ENCODE results near the gene TSHZ2.

Gene TSHZ2

DNA sequence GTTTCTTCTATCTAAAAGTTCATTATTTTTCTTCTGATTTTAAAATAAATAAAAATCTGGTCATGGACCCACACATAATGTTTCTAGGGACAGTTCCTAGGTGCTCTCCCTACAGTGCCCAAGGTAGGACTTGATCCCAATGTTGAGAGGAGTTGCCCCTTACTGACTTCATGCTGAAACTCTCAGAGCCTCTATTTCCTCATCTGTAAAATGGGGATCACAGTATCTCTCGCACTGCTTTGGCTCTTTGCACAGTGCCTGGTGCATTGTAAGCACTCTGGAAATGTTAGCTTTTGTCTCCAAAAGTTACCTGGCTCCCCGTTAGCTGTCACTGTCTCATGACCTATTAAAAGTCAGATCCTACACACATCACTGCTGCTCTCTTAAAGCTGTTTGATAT lies 205.5 kb downstream of the TSHZ2 start:
- H3K4me1 ChIP-seq (ENCODE audit: insufficient read depth, low read length, severe bottlenecking) = no peaks in the 10 kb centered on the region
- H3K4me2 ChIP-seq (ENCODE audit: low read length) = no peak overlapping the region
- H3K36me3 ChIP-seq (ENCODE audit: insufficient read depth, low read length) = no peaks in the 10 kb centered on the region
- no peaks in the 10 kb centered on the region for H3K9me2 ChIP-seq (ENCODE audit: low read depth, low read length)
- TF ChIP-seq, protein P1, sequence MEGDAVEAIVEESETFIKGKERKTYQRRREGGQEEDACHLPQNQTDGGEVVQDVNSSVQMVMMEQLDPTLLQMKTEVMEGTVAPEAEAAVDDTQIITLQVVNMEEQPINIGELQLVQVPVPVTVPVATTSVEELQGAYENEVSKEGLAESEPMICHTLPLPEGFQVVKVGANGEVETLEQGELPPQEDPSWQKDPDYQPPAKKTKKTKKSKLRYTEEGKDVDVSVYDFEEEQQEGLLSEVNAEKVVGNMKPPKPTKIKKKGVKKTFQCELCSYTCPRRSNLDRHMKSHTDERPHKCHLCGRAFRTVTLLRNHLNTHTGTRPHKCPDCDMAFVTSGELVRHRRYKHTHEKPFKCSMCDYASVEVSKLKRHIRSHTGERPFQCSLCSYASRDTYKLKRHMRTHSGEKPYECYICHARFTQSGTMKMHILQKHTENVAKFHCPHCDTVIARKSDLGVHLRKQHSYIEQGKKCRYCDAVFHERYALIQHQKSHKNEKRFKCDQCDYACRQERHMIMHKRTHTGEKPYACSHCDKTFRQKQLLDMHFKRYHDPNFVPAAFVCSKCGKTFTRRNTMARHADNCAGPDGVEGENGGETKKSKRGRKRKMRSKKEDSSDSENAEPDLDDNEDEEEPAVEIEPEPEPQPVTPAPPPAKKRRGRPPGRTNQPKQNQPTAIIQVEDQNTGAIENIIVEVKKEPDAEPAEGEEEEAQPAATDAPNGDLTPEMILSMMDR (IDR thresholded peaks at IDR 0.05; ENCODE audit: low read length) = no peak
- TF ChIP-seq EZH2 (IDR thresholded peaks at IDR 0.05; ENCODE audit: borderline replicate concordance, low read length) = no peak
- no peaks in the 10 kb centered on the region for H4K20me1 ChIP-seq (ENCODE audit: insufficient read depth, low read length)
- no peak overlapping the region for H3K4me3 ChIP-seq (ENCODE audit: low read depth, low read length, poor library complexity, severe bottlenecking)
- no peak overlapping the region for H2AFZ ChIP-seq (ENCODE audit: low read length)
- no peak overlapping the region for H3K9ac ChIP-seq (ENCODE audit: low read length)
- H3K27ac ChIP-seq (ENCODE audit: low read depth, low read length, poor library complexity, severe bottlenecking) = no peak overlapping the region
- no peaks in the 10 kb centered on the region for H3K27me3 ChIP-seq (ENCODE audit: insufficient read depth, low read length)
- H3F3A ChIP-seq (ENCODE audit: insufficient read depth, low read length) = no peaks in the 10 kb centered on the region
- no peaks in the 10 kb centered on the region for H3K79me2 ChIP-seq (ENCODE audit: insufficient read depth, low read length)
- H3K9me3 ChIP-seq (ENCODE audit: low read length) = no peaks in the 10 kb centered on the region

DNA sequence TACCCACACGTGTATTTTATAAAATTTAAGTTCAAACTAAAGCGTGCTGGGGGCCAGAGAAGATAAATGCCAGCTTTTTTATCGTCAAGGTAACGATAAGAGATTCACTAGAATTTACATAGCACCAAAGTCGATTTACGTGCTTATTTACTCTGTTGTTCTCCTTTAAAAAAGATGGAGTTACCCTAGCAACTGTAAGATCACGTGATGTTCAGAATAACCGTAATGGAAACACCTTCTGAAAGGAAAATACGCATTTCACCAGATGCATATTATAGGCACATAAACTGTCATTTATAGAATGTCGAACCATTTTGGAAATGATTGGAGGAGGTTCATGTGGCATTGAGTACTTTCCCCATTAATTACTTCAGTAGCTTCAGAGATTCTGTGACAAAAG lies 207.6 kb downstream of the TSHZ2 start:
- TF ChIP-seq, protein P1 (IDR thresholded peaks at IDR 0.05; ENCODE audit: low read length) = no peak
- TF ChIP-seq EZH2 (IDR thresholded peaks at IDR 0.05; ENCODE audit: borderline replicate concordance, low read length) = no peak
- Histone ChIP-seq H4K20me1 (ENCODE audit: insufficient read depth, low read length) (no peaks in the 10 kb centered on the region), H3K4me3 (ENCODE audit: low read depth, low read length, poor library complexity, severe bottlenecking) (no peak overlapping the region), H3K36me3 (ENCODE audit: insufficient read depth, low read length) (no peaks in the 10 kb centered on the region), H3F3A (ENCODE audit: insufficient read depth, low read length) (no peaks in the 10 kb centered on the region), H3K9ac (ENCODE audit: low read length) (no peak overlapping the region), H3K27me3 (ENCODE audit: insufficient read depth, low read length) (no peaks in the 10 kb centered on the region), H3K4me1 (ENCODE audit: insufficient read depth, low read length, severe bottlenecking) (no peaks in the 10 kb centered on the region), H2AFZ (ENCODE audit: low read length) (no peak overlapping the region), H3K9me3 (ENCODE audit: low read length) (no peaks in the 10 kb centered on the region), H3K9me2 (ENCODE audit: low read depth, low read length) (no peaks in the 10 kb centered on the region), H3K27ac (ENCODE audit: low read depth, low read length, poor library complexity, severe bottlenecking) (no peak overlapping the region), H3K79me2 (ENCODE audit: insufficient read depth, low read length) (no peaks in the 10 kb centered on the region), H3K4me2 (ENCODE audit: low read length) (no peak overlapping the region)

DNA sequence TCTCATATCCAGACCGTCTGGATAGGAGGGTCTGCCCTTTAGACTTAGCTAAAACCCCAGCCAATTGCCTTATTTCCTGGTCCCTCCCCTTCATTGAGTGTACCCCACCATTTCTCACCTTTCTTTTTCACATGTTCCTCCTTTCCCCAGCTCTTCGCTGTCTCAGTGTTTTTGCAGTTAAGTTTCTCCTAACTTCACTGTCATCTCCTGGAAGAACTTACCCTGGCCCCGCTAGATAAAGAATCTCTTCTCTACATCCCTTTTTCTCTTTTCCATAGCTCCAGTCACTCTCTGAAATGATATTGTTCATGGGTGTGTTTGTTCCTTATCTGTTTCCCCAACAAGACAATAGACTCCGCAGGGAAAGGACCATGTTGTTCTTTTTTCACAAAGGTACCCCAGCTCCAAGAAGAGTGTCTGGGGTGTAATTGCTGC lies 208.8 kb downstream of the TSHZ2 start:
- Histone ChIP-seq H3K9me3 (ENCODE audit: low read length) (no peaks in the 10 kb centered on the region), H2AFZ (ENCODE audit: low read length) (no peak overlapping the region), H3K9me2 (ENCODE audit: low read depth, low read length) (no peaks in the 10 kb centered on the region), H3K4me3 (ENCODE audit: low read depth, low read length, poor library complexity, severe bottlenecking) (no peak overlapping the region), H3K4me1 (ENCODE audit: insufficient read depth, low read length, severe bottlenecking) (no peaks in the 10 kb centered on the region), H4K20me1 (ENCODE audit: insufficient read depth, low read length) (no peaks in the 10 kb centered on the region), H3K79me2 (ENCODE audit: insufficient read depth, low read length) (no peaks in the 10 kb centered on the region), H3K36me3 (ENCODE audit: insufficient read depth, low read length) (no peaks in the 10 kb centered on the region), H3K27ac (ENCODE audit: low read depth, low read length, poor library complexity, severe bottlenecking) (no peak overlapping the region), H3K9ac (ENCODE audit: low read length) (no peak overlapping the region), H3K27me3 (ENCODE audit: insufficient read depth, low read length) (no peaks in the 10 kb centered on the region), H3F3A (ENCODE audit: insufficient read depth, low read length) (no peaks in the 10 kb centered on the region), H3K4me2 (ENCODE audit: low read length) (no peak overlapping the region)
- TF ChIP-seq, protein P1 (IDR thresholded peaks at IDR 0.05; ENCODE audit: low read length) = no peak
- TF ChIP-seq EZH2 (IDR thresholded peaks at IDR 0.05; ENCODE audit: borderline replicate concordance, low read length) = no peak

Data from OCI-LY1 (cell line).